Thoracic aorta (tissue), 2 donors: ENCODE data around the gene TESK1. TPM values are rescaled to one million over a fixed set of nuclear protein-coding genes. Genes with fewer than 3 reads are reported as not detected.

ENCODE experiments used
- ATAC-seq: fragments of 150-250 bp; one replicate; pipeline ENCODE4 v1.8.0; 2017; ENCODE audit warnings: low read depth; ENCODE audit not compliant: insufficient number of reproducible peaks, low FRiP score
- DNase-seq: peaks from one replicate; pipeline ENCODE4 v3.0.0-alpha.2; 2020; ENCODE audit warnings: low spot score
- H3K27ac ChIP-seq, 2 donors: fragments of 200-600 bp; sonication (generic); 1 replicate in 1 of 2; 2 replicates in 1 of 2; pipeline ENCODE4 v1.5.1; 2016; ENCODE audit warnings: mild to moderate bottlenecking in 2 of 2, moderate library complexity in 2 of 2
- H3K27me3 ChIP-seq: fragments of 200-600 bp; sonication (generic); replicated peaks from 2 replicates; pipeline ENCODE4 v1.6.0; 2016; ENCODE audit warnings: mild to moderate bottlenecking; ENCODE audit not compliant: insufficient read depth
- H3K36me3 ChIP-seq: fragments of 200-600 bp; sonication (generic); one replicate; pipeline ENCODE4 v1.5.1; 2016
- H3K4me1 ChIP-seq, 2 donors: fragments of 200-600 bp; sonication (generic); 1 replicate in 1 of 2; 2 replicates in 1 of 2; pipeline versions ENCODE4 v1.5.1 to v1.6.0; 2016; ENCODE audit warnings: low read depth in 2 of 2, mild to moderate bottlenecking in 1 of 2; ENCODE audit not compliant: control insufficient read depth in 1 of 2
- H3K4me3 ChIP-seq: fragments of 200-600 bp; sonication (generic); 2 replicates; pipeline ENCODE4 v1.5.1; 2016; ENCODE audit warnings: mild to moderate bottlenecking
- H3K9me3 ChIP-seq: fragments of 200-600 bp; sonication (generic); 2 replicates; pipeline ENCODE4 v1.5.1; 2016
- total RNA-seq, 2 donors: library from RNA; depleted of rRNA; stranded (reverse); fragments of >200 nt; gene quantifications; one replicate each; pipeline versions ENCODE4 v1.1.0 to v1.2.3, GENCODE V29; 2016
- TF ChIP-seq, protein P1 (sequence below): fragments of 200-600 bp; sonication (generic); IDR thresholded peaks from one replicate; pipeline ENCODE4 v1.5.1; 2019; ENCODE audit warnings: antibody characterized with exemption

TESK1 gene, protein sequence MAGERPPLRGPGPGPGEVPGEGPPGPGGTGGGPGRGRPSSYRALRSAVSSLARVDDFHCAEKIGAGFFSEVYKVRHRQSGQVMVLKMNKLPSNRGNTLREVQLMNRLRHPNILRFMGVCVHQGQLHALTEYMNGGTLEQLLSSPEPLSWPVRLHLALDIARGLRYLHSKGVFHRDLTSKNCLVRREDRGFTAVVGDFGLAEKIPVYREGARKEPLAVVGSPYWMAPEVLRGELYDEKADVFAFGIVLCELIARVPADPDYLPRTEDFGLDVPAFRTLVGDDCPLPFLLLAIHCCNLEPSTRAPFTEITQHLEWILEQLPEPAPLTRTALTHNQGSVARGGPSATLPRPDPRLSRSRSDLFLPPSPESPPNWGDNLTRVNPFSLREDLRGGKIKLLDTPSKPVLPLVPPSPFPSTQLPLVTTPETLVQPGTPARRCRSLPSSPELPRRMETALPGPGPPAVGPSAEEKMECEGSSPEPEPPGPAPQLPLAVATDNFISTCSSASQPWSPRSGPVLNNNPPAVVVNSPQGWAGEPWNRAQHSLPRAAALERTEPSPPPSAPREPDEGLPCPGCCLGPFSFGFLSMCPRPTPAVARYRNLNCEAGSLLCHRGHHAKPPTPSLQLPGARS
- 10 to 100 TPM; 64.5 to 69.9 TPM for total RNA-seq

DNA sequence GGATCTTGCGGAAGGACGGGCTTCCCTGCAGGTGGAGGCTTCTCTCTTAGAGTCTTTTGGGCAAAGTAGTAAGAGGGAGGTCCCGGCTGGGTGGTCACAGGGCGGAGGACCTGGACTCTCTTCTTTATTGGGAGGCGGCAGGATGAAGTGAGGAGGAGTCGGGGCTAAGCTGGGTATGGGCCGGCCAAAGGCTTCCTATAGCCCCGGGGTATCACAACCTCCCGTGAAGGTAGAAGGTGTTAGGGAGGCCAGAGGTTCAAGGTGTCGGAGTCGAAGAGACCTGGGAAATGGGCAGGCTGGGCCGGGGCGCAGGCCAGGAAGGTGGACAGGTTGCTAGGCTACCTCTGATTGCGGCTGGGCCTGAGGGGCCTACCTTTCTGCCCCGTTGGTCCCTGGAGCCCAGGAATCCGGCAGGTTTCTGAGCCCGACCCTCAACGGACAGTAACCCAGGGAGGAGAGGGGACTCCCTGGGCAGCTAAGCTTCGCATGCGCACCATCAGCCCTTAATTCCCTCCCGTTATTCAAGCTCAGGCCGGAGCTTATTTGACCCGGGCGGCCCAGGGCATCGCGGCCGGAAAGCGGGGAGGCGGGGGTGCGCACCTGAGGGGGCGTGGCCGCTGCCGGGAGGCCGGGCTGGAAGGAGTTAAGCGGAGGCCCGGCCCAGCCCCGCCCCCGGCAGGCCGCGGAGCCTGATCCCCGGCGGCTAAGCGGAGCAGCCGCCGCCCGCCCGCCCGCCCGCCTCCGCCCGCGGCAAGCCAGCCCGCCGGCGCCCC lies at the start of gene TESK1:
TSS of gene TESK1 (plus strand) at position 685 of the 773 bp plus-strand sequence. CDS start 358 bp downstream, outside the sequence.
- no peaks in the 10 kb centered on the region for H3K9me3 ChIP-seq
- H3K27me3 ChIP-seq, result no peaks in the 10 kb centered on the region
- no peak for DNase-seq
- ATAC-seq, result peak; percentile 30
- peaks cover 24% of the 10 kb centered on the region for H3K36me3 ChIP-seq
- H3K4me3 ChIP-seq, result peak within 1 kb of the TSS; percentile 90
- peak within 1 kb of the TSS; percentile 91 to 94 for H3K27ac ChIP-seq
- TF ChIP-seq, protein P1, sequence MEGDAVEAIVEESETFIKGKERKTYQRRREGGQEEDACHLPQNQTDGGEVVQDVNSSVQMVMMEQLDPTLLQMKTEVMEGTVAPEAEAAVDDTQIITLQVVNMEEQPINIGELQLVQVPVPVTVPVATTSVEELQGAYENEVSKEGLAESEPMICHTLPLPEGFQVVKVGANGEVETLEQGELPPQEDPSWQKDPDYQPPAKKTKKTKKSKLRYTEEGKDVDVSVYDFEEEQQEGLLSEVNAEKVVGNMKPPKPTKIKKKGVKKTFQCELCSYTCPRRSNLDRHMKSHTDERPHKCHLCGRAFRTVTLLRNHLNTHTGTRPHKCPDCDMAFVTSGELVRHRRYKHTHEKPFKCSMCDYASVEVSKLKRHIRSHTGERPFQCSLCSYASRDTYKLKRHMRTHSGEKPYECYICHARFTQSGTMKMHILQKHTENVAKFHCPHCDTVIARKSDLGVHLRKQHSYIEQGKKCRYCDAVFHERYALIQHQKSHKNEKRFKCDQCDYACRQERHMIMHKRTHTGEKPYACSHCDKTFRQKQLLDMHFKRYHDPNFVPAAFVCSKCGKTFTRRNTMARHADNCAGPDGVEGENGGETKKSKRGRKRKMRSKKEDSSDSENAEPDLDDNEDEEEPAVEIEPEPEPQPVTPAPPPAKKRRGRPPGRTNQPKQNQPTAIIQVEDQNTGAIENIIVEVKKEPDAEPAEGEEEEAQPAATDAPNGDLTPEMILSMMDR, result no peak
- peaks cover 19 to 36% of the 10 kb centered on the region in 2 donors for H3K4me1 ChIP-seq

DNA sequence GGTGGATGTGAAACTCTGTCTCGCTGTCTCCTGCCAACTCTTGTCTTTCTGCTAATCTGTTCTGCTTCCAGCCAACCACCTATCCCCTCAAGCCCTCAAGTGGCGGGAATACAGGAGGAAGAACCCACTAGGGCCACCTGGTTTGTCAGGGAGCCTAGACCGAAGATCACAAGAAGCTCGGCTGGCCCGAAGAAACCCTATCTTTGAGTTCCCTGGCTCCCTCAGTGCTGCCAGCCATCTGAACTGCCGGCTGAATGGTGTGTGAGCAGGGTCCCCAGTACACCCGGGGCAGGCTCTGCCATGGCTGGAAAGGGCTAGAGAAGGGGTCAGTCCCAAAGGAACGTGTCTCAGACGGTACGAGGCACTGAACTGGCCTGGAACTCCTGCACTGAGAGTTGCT lies 49.2 kb upstream of the TESK1 start:
- TF ChIP-seq, protein P1, result no peak
- no peaks in the 10 kb centered on the region for H3K9me3 ChIP-seq
- ATAC-seq (no peak), DNase-seq (no peak)
- no peak overlapping the region for H3K4me3 ChIP-seq
- peak overlapping the region; percentile 19 to 36 for H3K27ac ChIP-seq
- no peaks in the 10 kb centered on the region for H3K27me3 ChIP-seq
- peaks cover 20 to 61% of the 10 kb centered on the region in 2 donors for H3K4me1 ChIP-seq
- peaks cover 58% of the 10 kb centered on the region for H3K36me3 ChIP-seq

DNA sequence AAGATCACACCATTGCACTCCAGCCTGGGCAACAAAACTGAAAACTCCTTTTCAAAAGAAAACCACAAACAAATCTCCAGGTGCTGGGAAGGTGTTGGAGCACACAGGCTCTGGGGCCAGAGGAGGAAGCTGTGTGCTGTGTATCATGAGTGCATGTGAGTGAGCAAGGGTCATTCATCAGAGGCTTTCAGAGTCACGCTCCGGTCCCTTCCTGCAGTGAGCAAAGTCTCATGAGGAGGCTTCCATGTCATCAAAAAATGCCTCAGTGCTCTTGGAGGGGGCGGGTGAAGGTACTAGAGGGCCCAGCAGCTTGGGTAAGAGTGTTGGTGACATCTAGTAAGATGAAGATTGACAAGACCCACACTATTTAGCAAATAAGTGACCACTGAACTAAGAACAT lies 48.3 kb upstream of the TESK1 start:
- Histone ChIP-seq H3K27ac (peak overlapping the region; percentile 15 to 19), H3K27me3 (no peaks in the 10 kb centered on the region), H3K4me1 (peaks cover 16 to 60% of the 10 kb centered on the region in 2 donors), H3K4me3 (no peak overlapping the region), H3K9me3 (no peaks in the 10 kb centered on the region), H3K36me3 (peaks cover 61% of the 10 kb centered on the region)
- TF ChIP-seq, protein P1, result no peak
- no peak for ATAC-seq
- no peak for DNase-seq

DNA sequence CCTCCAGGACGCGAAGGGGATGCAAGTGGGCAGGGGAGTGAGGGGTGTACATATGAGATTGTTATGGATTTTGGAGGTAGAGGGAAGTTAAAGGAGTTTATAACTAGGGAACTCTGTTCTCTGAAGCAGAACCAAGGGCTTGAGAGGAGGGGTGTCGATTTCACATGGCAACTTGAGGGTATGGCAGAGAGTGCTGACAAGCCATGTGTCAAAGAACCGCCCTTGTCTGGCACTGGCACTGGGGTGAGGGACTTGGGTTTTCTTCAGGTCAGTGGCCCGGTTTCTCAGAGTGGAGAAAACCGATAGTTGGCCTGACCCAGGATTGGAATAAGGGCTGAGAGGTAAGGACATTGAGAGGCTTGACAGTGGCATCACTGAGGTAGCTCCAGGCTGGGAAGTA lies 47.7 kb upstream of the TESK1 start:
- no peak overlapping the region for H3K4me3 ChIP-seq
- no peaks in the 10 kb centered on the region for H3K27me3 ChIP-seq
- DNase-seq (no peak), ATAC-seq (no peak)
- no peaks in the 10 kb centered on the region for H3K9me3 ChIP-seq
- H3K27ac ChIP-seq, result peak overlapping the region in 1 of 2 donors; percentile 15
- TF ChIP-seq, protein P1, result no peak
- H3K36me3 ChIP-seq, result peaks cover 61% of the 10 kb centered on the region
- H3K4me1 ChIP-seq, result peaks cover 13 to 58% of the 10 kb centered on the region in 2 donors

DNA sequence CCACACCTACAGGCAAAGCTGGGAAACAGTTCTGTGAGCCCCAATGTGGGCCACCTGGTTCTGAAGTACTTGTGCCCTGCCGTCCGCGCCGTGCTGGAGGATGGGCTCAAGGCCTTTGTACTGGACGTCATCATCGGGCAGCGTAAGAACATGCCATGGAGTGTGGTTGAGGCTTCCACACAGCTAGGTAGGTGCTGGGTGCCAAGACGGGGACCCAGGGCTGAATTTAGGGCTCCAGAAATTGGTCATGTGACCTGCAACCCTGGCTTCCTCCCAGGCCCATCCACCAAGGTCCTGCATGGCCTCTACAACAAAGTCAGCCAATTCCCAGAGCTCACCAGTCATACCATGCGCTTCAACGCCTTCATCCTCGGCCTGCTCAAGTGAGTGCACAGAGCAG lies 46.9 kb upstream of the TESK1 start:
- DNase-seq (no peak), ATAC-seq (no peak)
- no peaks in the 10 kb centered on the region for H3K9me3 ChIP-seq
- no peaks in the 10 kb centered on the region for H3K27me3 ChIP-seq
- H3K4me3 ChIP-seq, result no peak overlapping the region
- H3K4me1 ChIP-seq, result peaks cover 12 to 58% of the 10 kb centered on the region in 2 donors
- peaks cover 61% of the 10 kb centered on the region for H3K36me3 ChIP-seq
- peak overlapping the region; percentile 13 to 15 for H3K27ac ChIP-seq
- TF ChIP-seq, protein P1, result no peak
